ENCODE measurements around the gene DDX46. TPM values are rescaled to one million over a fixed set of nuclear protein-coding genes. Genes with fewer than 3 reads are reported as not detected.

The DDX46 gene, protein sequence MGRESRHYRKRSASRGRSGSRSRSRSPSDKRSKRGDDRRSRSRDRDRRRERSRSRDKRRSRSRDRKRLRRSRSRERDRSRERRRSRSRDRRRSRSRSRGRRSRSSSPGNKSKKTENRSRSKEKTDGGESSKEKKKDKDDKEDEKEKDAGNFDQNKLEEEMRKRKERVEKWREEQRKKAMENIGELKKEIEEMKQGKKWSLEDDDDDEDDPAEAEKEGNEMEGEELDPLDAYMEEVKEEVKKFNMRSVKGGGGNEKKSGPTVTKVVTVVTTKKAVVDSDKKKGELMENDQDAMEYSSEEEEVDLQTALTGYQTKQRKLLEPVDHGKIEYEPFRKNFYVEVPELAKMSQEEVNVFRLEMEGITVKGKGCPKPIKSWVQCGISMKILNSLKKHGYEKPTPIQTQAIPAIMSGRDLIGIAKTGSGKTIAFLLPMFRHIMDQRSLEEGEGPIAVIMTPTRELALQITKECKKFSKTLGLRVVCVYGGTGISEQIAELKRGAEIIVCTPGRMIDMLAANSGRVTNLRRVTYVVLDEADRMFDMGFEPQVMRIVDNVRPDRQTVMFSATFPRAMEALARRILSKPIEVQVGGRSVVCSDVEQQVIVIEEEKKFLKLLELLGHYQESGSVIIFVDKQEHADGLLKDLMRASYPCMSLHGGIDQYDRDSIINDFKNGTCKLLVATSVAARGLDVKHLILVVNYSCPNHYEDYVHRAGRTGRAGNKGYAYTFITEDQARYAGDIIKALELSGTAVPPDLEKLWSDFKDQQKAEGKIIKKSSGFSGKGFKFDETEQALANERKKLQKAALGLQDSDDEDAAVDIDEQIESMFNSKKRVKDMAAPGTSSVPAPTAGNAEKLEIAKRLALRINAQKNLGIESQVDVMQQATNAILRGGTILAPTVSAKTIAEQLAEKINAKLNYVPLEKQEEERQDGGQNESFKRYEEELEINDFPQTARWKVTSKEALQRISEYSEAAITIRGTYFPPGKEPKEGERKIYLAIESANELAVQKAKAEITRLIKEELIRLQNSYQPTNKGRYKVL
- total RNA-seq (75.7 and 80.9 TPM in 2 replicates), polyA plus RNA-seq (15.4 and 26.8 TPM in 2 replicates), polyA minus RNA-seq (21.9 and 28.7 TPM in 2 replicates)
- total RNA-seq (2013) = 45.0 TPM

DNA sequence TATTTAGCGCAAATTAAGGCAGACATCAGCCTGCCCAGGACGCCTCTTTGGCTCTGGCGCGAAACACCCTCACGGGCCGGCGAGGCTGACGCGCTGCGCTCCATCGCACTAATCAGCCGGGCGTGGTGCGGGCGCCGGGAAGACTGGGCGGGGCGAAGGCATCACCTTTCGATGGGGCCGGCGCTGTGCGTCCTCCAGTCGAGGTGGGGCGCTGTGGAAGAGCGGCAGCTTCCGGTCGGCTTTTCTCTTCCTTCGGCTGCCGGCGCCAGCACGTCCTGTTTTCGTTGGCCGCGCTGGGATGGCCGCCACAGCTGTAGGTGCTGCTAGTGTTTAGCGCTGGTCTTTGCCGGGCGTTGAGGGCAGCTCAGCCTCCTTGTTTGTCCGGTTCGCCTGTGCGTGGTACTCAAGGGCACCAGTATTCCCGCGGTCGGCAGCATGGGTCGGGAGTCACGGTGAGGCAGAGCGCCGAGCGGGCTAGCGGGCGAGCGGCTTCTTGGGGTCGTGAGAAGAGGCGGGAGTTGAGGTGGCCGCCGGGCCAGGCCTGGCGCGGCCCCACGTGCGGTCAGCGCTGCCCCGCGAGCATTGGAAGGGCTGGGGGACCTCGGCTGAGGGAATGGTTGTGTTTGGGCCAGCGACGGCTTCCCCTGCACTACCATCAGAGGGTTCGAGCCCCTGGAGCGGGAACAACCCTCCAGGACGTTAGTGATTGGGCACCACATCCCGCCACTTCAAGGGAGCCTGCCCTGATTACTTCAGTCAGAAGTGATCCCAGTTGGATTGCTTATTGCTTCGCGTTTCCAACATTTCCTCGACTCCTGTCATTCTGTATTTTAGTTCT, at the start of gene DDX46:
TSS of gene DDX46 (plus strand) at position 276 of the 838 bp plus-strand sequence. CDS start at position 436, 160 bp downstream.
- peaks cover 56% of the 10 kb centered on the region for H3K79me2 ChIP-seq (ENCODE audit: control insufficient read depth, insufficient read depth, low read length)
- Mint-ChIP-seq H3K4me3 (peak within 1 kb of the TSS; percentile 100), H3K27me3 (no peaks in the 10 kb centered on the region), H3K9me3 (ENCODE audit: insufficient read depth) (no peaks in the 10 kb centered on the region), H3K27ac (peak within 1 kb of the TSS; percentile 97), H3K4me1 (peaks cover 36% of the 10 kb centered on the region)
- H4K20me1 ChIP-seq (ENCODE audit: control insufficient read depth, insufficient read depth, low read length, poor library complexity, severe bottlenecking) = peaks cover 15% of the 10 kb centered on the region
- H3K36me3 ChIP-seq (replicated peaks in 1 of 2; ENCODE audit: control extremely low read depth in 1 of 2, control insufficient read depth in 1 of 2, extremely low read depth in 1 of 2, insufficient read depth in 2 of 2, low read length in 1 of 2) = peaks cover 5 to 9% of the 10 kb centered on the region in 2 experiments
- ChIA-PET POLR2A (interaction anchor here (0.6 to 2.3 kb wide), 7 partner anchors 19 to 587 kb away, joined by 3 to 8 read pairs (median 5); partner anchors contain the start of genes C5orf24, CAMLG, PCBD2 and UBE2B), CTCF (interaction anchor here (0.6 to 5.7 kb wide), 7 partner anchors 19 to 149 kb away, joined by 3 to 70 read pairs (median 6); partner anchors contain the start of genes C5orf24, CAMLG and PCBD2)
- H2AFZ ChIP-seq (ENCODE audit: insufficient read depth, low read depth, low read length, poor library complexity, severe bottlenecking) = peak within 1 kb of the TSS; percentile 98
- peak within 1 kb of the TSS; percentile 77 to 97 (median 86) for H3K4me3 ChIP-seq (ENCODE audit: control extremely low read depth in 1 of 5, extremely low read depth in 1 of 5, insufficient read depth in 1 of 5, low read depth in 2 of 5, low read length in 4 of 5)
- peaks cover 18 to 19% of the 10 kb centered on the region in 2 donors for H3K4me1 ChIP-seq (ENCODE audit: control insufficient read depth in 2 of 2, insufficient read depth in 2 of 2, low read length in 2 of 2)
- peak within 1 kb of the TSS; percentile 54 to 80 for H3K27ac ChIP-seq (ENCODE audit: low read length in 2 of 2)
- DNase-seq (peak; percentile 95), ATAC-seq (ENCODE audit: low read depth) (peak; percentile 99)
- peak within 1 kb of the TSS; percentile 94 for H3K9ac ChIP-seq (ENCODE audit: low read length)
- intact Hi-C loops (cut with micrococcal nuclease) = loop anchor here (1.0 to 5.0 kb wide), 8 partner anchors 20 to 582 kb away; partner anchors contain the start of genes C5orf24, CAMLG, PCBD2 and PPP2CA
- no peaks in the 10 kb centered on the region for H3K9me3 ChIP-seq (ENCODE audit: control extremely low read depth in 1 of 3, control insufficient read depth in 2 of 3, insufficient read depth in 1 of 3, low read length in 2 of 3)
- under 1% methylated on average over 62 of the region's 73 CpGs for WGBS (ENCODE audit: insufficient coverage)
- H3K27me3 ChIP-seq (replicated peaks in 1 of 4; ENCODE audit: control extremely low read depth in 1 of 4, control insufficient read depth in 3 of 4, insufficient read depth in 4 of 4, low read length in 3 of 4) = no peaks in the 10 kb centered on the region
- peak within 1 kb of the TSS; percentile 79 for H3K4me2 ChIP-seq (replicated peaks; ENCODE audit: low read depth, low read length, poor library complexity, severe bottlenecking)
- TF ChIP-seq, protein P1, sequence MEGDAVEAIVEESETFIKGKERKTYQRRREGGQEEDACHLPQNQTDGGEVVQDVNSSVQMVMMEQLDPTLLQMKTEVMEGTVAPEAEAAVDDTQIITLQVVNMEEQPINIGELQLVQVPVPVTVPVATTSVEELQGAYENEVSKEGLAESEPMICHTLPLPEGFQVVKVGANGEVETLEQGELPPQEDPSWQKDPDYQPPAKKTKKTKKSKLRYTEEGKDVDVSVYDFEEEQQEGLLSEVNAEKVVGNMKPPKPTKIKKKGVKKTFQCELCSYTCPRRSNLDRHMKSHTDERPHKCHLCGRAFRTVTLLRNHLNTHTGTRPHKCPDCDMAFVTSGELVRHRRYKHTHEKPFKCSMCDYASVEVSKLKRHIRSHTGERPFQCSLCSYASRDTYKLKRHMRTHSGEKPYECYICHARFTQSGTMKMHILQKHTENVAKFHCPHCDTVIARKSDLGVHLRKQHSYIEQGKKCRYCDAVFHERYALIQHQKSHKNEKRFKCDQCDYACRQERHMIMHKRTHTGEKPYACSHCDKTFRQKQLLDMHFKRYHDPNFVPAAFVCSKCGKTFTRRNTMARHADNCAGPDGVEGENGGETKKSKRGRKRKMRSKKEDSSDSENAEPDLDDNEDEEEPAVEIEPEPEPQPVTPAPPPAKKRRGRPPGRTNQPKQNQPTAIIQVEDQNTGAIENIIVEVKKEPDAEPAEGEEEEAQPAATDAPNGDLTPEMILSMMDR (IDR thresholded peaks at IDR 0.05) = peak; percentile 78
- no peak for TF ChIP-seq EZH2 (IDR thresholded peaks at IDR 0.05; ENCODE audit: borderline replicate concordance, insufficient read depth, low read depth, low read length, poor library complexity, severe bottlenecking)
